CD1c-positive myeloid dendritic cell (primary cell): ENCODE results near the gene PDCD5.
"Not testable (repeated sequence)": the region's sequence is repeated elsewhere in the genome, so short reads cannot be mapped to it uniquely, and the experiment has no call there.

Experiments
- DNase-seq: peaks from one replicate; pipeline ENCODE4 v3.0.0-alpha.2; 2016; ENCODE audit errors: extremely low spot score

The PDCD5 gene, protein sequence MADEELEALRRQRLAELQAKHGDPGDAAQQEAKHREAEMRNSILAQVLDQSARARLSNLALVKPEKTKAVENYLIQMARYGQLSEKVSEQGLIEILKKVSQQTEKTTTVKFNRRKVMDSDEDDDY

GRCh38 chr19:32580901-32581704 is at the start of gene PDCD5:
Gene PDCD5 (plus strand): TSS chr19:32581190. CDS start chr19:32581262, 72 bp downstream.
- DNase-seq: peak; percentile 98

- no peak for DNase-seq
Measured at GRCh38 chr19:32532233-32532632, 48.8 kb upstream of the PDCD5 start.

DNA sequence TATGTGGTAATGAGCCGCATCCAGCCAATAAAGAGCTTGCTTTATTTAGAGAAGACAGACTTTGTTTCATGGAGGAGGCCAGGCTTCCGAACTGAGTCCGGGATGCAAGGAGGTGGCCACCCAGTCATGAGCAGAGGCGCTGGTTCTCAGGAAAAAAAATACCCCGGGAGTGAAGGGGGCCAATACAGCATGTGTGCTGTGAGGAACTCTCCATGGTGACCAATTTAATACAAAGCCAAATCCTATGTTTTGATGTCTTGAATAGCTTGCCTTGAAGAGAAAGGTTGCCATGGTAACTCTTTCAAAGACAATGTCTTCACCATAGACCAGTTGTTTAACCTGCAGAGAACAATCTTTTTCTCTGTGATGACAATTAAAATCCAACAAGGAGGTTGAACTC is 43.4 kb upstream of the PDCD5 start:
- DNase-seq: no peak

GRCh38 chr19:32539240-32539916 is 41.6 kb upstream of the PDCD5 start:
- DNase-seq: no peak

GRCh38 chr19:32540621-32541020 is 40.4 kb upstream of the PDCD5 start:
- no peak for DNase-seq

GRCh38 chr19:32541376-32541775 is 39.6 kb upstream of the PDCD5 start:
- not testable (repeated sequence) for DNase-seq

- no peak for DNase-seq
Measured at GRCh38 chr19:32542477-32543108, 38.4 kb upstream of the PDCD5 start.

DNA sequence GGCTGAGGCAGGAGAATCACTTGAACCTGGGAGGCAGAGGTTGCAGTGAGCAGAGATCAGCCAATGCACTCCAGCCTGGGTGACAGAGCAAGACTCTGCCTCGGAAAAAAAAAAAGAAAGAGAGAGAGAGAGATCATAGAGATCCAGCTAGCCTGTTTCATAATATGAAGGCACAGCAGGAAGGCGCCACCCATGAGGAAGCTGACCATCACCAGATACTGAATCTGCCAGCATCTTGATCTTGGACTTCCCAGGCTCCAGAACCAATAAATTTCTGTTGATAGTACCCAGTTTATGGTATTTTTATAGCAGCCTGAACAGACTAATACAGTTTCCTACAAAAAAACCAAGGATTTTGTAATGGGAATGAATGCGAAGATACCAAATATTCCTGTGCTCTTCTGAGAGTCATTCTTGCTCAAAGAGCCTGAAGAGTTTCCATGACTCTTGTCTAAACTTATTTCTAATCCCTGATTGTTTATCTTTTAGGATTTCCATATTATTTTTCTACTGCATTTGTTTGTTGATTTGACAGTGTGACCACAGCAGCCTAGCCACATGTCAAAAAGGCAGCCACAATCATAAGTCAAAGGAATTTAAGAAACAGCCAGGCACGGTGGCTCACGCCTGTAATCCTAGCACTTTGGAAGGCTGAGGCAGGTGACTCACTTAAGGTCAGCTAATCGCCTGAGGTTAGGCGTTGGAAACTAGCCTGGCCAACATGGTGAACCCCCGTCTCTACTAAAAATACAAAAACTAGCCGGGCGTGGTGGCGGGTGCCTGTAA is 37.7 kb upstream of the PDCD5 start:
- no peak for DNase-seq

GRCh38 chr19:32544917-32545316 is 36.1 kb upstream of the PDCD5 start:
- DNase-seq: no peak

- no peak for DNase-seq
Measured at GRCh38 chr19:32550666-32551065, 30.3 kb upstream of the PDCD5 start.

- no peak for DNase-seq
Measured at GRCh38 chr19:32555786-32556185, 25.2 kb upstream of the PDCD5 start.

DNA sequence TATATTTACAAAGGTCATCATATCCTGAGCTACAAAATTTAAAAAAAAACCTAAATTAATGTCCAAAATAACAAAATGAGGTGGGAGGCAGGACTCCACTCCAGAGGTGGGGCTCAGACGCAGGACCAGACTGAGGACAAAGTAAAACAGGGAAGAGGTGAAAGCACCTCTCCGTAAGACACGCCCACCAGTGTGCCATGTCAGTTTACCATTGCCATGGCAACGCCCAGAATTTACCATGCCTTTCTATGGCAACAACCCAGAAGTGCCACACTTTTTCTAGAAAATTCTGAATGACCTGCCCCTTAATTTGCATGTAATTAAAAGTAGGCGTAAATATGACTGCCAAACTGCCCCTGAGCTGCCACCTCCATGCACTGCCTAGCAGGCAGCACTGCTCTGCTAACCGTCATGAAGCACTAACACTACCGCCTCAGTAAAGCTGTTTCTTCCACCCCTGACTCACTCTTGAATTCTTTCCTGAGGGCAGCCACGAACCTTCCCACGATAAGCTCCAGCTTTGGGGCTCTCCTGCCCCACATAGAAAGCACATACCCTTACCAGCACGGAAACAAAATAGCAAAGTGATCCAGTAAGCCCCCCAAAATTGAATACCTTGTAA is 22.3 kb upstream of the PDCD5 start:
- no peak for DNase-seq

DNA sequence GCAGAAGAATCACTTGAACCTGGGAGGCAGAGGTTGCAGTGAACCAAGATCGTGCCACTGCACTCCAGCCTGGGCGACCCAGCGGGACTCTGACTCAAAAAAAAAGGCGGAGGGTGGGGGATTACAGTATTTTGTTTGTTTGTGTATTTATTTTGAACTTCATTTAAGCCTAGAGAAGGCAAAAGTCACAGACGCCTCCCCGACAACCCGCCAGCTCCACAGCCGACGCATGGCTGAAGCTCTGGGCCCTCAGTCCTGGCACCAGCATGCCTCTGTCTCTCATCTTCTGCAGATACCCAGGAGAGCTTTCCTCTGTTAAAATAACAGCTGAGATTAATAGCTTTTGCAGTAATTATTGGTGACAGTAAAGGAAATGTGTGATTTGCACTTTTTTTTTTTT is 17.2 kb upstream of the PDCD5 start:
- no peak for DNase-seq

DNA sequence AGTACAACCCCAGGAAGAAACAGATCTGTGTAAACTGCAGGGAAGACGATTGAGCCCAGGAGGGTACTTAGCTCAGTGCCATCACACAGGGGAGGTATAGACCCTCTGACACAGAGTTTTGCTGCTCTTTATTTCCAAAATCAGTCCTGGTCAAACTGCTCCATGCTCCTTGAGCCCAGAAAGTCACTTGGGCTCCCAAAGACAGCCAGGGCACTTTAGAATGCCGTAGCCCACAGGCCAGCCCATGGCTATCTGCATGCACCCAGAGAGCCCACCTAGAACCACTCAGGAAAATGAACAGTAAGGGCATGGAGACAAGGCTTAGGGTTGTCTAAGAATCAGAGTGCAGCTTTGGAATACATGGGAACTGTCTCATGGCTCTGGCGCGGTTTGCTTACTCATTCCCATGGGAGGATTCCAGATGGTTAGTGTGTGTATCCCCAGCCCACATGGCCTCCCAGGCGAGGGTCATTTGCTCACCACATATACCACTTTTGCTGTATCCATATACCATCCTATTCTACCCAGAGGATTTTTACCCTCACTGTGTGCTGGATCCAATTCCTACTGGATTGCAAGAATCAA is 14.7 kb upstream of the PDCD5 start:
- no peak for DNase-seq

DNA sequence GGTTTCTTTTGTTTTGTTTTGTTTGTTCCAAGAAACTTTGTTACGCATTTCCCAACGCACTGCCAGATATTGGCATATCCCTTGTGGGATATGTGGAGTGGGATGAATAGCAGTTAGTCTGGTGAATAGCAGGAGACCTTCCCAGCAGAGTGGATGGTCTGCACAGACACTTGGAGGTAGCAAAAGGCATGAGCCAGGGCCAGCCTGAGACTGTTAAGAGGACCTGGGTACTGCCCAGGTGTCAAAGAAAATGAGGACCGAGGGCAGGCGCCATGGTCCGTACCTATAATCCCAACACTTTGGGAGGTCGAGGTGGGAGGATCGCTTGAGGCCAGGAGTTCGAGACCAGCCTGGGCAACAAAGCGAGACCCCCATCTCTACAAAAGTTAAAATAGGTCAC is 13.5 kb upstream of the PDCD5 start:
- DNase-seq: no peak

GRCh38 chr19:32570081-32570785 is 10.8 kb upstream of the PDCD5 start:
- peak; percentile 46 for DNase-seq

- not testable (repeated sequence) for DNase-seq
Measured at GRCh38 chr19:32571471-32572075, 9.4 kb upstream of the PDCD5 start.

DNA sequence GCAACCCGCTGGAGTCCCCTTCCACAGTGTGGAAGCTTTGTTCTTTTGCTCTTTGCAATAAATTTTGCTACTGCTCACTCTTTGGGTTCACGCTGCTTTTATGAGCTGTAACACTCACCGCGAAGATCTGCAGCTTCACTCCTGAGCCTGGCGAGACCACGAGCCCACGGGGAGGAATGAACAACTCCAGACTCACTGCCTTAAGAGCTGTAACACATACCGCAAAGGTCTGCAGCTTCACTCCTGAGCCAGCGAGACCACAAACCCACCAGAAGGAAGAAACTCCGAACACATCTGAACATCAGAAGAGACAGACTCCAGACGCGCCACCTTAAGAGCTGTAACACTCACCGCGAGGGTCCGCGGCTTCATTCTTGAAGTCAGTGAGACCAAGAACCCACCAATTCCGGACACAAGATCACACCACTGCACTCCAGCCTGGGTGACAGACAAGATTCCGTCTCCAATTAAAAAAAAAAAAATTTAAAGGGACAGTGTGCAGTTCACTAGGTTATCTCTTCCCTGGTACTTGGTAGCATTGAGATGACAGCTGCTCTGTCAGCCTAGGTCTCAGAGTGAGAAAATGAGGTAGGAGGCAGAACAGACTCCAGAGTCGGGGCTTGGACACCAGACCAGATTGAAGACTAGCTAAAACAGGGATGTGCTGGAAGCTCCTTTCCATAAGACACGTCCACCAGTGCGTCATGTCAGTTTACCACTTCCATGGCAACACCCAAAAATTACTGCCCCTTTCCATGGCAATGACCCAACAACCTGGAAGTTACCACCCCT is 8.1 kb upstream of the PDCD5 start:
- not testable (repeated sequence) for DNase-seq

DNA sequence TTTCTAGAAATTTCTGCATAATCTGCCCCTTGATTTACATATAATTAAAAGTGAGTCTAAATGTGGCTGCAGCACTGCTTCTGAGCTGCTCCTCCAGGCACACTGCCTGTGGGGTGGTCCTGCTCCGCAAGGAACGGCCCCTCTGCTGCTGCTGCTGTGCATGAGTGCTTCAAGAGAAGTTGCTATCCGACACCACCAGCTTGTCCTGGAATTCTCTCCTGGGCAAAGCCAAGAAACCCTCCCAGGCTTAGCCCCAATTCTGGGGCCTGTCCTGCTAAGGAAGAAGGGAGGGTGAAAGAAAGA is 7.5 kb upstream of the PDCD5 start:
- no peak for DNase-seq
